SU-DHL-6 (cell line): ENCODE results near the gene SETD1A.

Experiments
- EZH2phosphoT487 ChIP-seq: fragments of 200-600 bp; sonication (generic), shearing (Covaris generic); conservative IDR thresholded peaks from 2 replicates; pipeline ENCODE4 v1.6.1; 2018; ENCODE audit warnings: mild to moderate bottlenecking, antibody characterized with exemption, low read length, moderate library complexity, mixed read lengths
- TF ChIP-seq, protein P1 (sequence below): fragments of 200-600 bp; sonication (generic); IDR thresholded peaks from one replicate; pipeline ENCODE4 v1.5.1; 2017; ENCODE audit warnings: antibody characterized with exemption, mild to moderate bottlenecking, low read length, moderate library complexity; ENCODE audit not compliant: insufficient read depth, poor library complexity, severe bottlenecking

DNA sequence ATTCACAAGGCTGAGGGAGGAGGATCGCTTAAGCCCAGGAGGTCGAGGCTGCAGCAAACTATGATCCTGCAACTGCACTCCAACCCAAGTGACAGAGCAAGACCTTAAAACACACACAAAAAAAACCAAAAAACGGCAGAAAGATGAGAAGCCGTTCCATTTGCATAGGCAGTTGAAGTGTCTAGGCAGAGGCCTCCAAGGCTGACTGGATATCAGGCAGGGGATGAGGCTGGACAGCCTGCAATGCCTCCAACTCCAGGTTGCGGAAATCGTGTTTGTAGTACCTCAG lies 36.2 kb upstream of the SETD1A start:
- TF ChIP-seq, protein P1, sequence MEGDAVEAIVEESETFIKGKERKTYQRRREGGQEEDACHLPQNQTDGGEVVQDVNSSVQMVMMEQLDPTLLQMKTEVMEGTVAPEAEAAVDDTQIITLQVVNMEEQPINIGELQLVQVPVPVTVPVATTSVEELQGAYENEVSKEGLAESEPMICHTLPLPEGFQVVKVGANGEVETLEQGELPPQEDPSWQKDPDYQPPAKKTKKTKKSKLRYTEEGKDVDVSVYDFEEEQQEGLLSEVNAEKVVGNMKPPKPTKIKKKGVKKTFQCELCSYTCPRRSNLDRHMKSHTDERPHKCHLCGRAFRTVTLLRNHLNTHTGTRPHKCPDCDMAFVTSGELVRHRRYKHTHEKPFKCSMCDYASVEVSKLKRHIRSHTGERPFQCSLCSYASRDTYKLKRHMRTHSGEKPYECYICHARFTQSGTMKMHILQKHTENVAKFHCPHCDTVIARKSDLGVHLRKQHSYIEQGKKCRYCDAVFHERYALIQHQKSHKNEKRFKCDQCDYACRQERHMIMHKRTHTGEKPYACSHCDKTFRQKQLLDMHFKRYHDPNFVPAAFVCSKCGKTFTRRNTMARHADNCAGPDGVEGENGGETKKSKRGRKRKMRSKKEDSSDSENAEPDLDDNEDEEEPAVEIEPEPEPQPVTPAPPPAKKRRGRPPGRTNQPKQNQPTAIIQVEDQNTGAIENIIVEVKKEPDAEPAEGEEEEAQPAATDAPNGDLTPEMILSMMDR: no peak
- no peak for TF ChIP-seq EZH2phosphoT487
